Measurements from ENCODE around the gene DSC3. TPM values are rescaled to one million over a fixed set of nuclear protein-coding genes. Genes with fewer than 3 reads are reported as not detected.

Gene DSC3
- total and polyA plus RNA-seq, 2 experiments from 2014 or later: 0.52 to 2.1 TPM

DNA sequence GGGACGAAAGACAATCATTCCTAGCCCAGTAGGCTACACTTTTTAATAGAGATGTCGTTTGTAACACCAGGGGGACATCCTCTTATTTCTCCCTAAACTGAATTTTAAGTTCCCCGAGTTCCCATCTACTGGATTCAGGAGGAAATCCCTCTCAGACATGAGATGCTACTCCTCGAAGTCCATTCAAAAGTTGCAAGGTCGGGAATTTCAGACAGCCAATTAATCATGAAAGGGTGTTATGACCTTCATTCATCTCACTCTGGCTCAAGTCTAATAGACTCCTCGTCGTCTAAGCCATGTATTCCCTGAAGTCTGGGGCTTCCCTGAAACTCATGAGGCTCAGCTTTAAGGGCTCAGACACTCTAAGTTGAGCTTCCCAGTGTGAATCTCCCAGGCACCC is 1.2 kb upstream of the DSC3 start:
- Histone ChIP-seq H3K4me2 (peak overlapping the region; percentile 92), H3K4me3 (peak overlapping the region; percentile 71; the same call in 1 of the 2 replicates), H2AFZ (no peak overlapping the region), H3K9me2 (ENCODE audit: insufficient read depth) (peaks cover 6% of the 10 kb centered on the region; the same call in 1 of the 2 replicates), H3K36me3 (ENCODE audit: insufficient read depth) (no peaks in the 10 kb centered on the region), H3K27me3 (ENCODE audit: insufficient read depth) (peaks cover 74% of the 10 kb centered on the region), H3F3A (replicated peaks; ENCODE audit: low read depth) (peaks cover 6% of the 10 kb centered on the region; the same call in 1 of the 2 replicates), H3K4me1 (ENCODE audit: insufficient read depth) (peaks cover 24% of the 10 kb centered on the region), H4K20me1 (replicated peaks; ENCODE audit: insufficient read depth) (no peaks in the 10 kb centered on the region), H3K79me2 (replicated peaks; ENCODE audit: insufficient read depth) (no peaks in the 10 kb centered on the region), H3K27ac (ENCODE audit: low read depth) (no peak overlapping the region)
- Mint-ChIP-seq H3K27me3 (ENCODE audit: insufficient read depth, low read depth, poor library complexity) (peaks cover 47% of the 10 kb centered on the region), H3K4me3 (peak overlapping the region; percentile 88), H3K4me1 (peaks cover 30% of the 10 kb centered on the region), H3K27ac (no peak overlapping the region), H3K9me3 (no peaks in the 10 kb centered on the region; the same call in 2 of the 3 replicates), H3K36me3 (ENCODE audit: low read depth) (no peaks in the 10 kb centered on the region; the same call in 2 of the 3 replicates)
- no peak for DNase-seq (ENCODE audit: low spot score)
- no peak for ATAC-seq
- no peak for TF ChIP-seq STAT1 (IDR thresholded peaks at IDR 0.05; ENCODE audit: unreplicated experiment)
- TF ChIP-seq ZNF114 (CRISPR knock-in tag; IDR thresholded peaks at IDR 0.05): no peak
- no peak for TF ChIP-seq JUNB (IDR thresholded peaks at IDR 0.05; ENCODE audit: unreplicated experiment)
- TF ChIP-seq, protein P1, sequence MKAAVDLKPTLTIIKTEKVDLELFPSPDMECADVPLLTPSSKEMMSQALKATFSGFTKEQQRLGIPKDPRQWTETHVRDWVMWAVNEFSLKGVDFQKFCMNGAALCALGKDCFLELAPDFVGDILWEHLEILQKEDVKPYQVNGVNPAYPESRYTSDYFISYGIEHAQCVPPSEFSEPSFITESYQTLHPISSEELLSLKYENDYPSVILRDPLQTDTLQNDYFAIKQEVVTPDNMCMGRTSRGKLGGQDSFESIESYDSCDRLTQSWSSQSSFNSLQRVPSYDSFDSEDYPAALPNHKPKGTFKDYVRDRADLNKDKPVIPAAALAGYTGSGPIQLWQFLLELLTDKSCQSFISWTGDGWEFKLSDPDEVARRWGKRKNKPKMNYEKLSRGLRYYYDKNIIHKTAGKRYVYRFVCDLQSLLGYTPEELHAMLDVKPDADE (IDR thresholded peaks at IDR 0.05): no peak
- TF ChIP-seq ZNF331 (CRISPR knock-in tag; IDR thresholded peaks at IDR 0.05; ENCODE audit: low read depth): no peak
- no peak for TF ChIP-seq EZH2 (IDR thresholded peaks at IDR 0.05; ENCODE audit: low read depth, unreplicated experiment)
- TF ChIP-seq, protein P2, sequence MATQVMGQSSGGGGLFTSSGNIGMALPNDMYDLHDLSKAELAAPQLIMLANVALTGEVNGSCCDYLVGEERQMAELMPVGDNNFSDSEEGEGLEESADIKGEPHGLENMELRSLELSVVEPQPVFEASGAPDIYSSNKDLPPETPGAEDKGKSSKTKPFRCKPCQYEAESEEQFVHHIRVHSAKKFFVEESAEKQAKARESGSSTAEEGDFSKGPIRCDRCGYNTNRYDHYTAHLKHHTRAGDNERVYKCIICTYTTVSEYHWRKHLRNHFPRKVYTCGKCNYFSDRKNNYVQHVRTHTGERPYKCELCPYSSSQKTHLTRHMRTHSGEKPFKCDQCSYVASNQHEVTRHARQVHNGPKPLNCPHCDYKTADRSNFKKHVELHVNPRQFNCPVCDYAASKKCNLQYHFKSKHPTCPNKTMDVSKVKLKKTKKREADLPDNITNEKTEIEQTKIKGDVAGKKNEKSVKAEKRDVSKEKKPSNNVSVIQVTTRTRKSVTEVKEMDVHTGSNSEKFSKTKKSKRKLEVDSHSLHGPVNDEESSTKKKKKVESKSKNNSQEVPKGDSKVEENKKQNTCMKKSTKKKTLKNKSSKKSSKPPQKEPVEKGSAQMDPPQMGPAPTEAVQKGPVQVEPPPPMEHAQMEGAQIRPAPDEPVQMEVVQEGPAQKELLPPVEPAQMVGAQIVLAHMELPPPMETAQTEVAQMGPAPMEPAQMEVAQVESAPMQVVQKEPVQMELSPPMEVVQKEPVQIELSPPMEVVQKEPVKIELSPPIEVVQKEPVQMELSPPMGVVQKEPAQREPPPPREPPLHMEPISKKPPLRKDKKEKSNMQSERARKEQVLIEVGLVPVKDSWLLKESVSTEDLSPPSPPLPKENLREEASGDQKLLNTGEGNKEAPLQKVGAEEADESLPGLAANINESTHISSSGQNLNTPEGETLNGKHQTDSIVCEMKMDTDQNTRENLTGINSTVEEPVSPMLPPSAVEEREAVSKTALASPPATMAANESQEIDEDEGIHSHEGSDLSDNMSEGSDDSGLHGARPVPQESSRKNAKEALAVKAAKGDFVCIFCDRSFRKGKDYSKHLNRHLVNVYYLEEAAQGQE (IDR thresholded peaks at IDR 0.05; ENCODE audit: unreplicated experiment): no peak
- no peak for TF ChIP-seq NANOG (IDR thresholded peaks at IDR 0.05; ENCODE audit: borderline replicate concordance)
- TF ChIP-seq, protein P3, sequence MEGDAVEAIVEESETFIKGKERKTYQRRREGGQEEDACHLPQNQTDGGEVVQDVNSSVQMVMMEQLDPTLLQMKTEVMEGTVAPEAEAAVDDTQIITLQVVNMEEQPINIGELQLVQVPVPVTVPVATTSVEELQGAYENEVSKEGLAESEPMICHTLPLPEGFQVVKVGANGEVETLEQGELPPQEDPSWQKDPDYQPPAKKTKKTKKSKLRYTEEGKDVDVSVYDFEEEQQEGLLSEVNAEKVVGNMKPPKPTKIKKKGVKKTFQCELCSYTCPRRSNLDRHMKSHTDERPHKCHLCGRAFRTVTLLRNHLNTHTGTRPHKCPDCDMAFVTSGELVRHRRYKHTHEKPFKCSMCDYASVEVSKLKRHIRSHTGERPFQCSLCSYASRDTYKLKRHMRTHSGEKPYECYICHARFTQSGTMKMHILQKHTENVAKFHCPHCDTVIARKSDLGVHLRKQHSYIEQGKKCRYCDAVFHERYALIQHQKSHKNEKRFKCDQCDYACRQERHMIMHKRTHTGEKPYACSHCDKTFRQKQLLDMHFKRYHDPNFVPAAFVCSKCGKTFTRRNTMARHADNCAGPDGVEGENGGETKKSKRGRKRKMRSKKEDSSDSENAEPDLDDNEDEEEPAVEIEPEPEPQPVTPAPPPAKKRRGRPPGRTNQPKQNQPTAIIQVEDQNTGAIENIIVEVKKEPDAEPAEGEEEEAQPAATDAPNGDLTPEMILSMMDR (conservative IDR thresholded peaks at IDR 0.05; ENCODE audit: low read depth in 2 of 2): no peak
- TF ChIP-seq, protein P4, sequence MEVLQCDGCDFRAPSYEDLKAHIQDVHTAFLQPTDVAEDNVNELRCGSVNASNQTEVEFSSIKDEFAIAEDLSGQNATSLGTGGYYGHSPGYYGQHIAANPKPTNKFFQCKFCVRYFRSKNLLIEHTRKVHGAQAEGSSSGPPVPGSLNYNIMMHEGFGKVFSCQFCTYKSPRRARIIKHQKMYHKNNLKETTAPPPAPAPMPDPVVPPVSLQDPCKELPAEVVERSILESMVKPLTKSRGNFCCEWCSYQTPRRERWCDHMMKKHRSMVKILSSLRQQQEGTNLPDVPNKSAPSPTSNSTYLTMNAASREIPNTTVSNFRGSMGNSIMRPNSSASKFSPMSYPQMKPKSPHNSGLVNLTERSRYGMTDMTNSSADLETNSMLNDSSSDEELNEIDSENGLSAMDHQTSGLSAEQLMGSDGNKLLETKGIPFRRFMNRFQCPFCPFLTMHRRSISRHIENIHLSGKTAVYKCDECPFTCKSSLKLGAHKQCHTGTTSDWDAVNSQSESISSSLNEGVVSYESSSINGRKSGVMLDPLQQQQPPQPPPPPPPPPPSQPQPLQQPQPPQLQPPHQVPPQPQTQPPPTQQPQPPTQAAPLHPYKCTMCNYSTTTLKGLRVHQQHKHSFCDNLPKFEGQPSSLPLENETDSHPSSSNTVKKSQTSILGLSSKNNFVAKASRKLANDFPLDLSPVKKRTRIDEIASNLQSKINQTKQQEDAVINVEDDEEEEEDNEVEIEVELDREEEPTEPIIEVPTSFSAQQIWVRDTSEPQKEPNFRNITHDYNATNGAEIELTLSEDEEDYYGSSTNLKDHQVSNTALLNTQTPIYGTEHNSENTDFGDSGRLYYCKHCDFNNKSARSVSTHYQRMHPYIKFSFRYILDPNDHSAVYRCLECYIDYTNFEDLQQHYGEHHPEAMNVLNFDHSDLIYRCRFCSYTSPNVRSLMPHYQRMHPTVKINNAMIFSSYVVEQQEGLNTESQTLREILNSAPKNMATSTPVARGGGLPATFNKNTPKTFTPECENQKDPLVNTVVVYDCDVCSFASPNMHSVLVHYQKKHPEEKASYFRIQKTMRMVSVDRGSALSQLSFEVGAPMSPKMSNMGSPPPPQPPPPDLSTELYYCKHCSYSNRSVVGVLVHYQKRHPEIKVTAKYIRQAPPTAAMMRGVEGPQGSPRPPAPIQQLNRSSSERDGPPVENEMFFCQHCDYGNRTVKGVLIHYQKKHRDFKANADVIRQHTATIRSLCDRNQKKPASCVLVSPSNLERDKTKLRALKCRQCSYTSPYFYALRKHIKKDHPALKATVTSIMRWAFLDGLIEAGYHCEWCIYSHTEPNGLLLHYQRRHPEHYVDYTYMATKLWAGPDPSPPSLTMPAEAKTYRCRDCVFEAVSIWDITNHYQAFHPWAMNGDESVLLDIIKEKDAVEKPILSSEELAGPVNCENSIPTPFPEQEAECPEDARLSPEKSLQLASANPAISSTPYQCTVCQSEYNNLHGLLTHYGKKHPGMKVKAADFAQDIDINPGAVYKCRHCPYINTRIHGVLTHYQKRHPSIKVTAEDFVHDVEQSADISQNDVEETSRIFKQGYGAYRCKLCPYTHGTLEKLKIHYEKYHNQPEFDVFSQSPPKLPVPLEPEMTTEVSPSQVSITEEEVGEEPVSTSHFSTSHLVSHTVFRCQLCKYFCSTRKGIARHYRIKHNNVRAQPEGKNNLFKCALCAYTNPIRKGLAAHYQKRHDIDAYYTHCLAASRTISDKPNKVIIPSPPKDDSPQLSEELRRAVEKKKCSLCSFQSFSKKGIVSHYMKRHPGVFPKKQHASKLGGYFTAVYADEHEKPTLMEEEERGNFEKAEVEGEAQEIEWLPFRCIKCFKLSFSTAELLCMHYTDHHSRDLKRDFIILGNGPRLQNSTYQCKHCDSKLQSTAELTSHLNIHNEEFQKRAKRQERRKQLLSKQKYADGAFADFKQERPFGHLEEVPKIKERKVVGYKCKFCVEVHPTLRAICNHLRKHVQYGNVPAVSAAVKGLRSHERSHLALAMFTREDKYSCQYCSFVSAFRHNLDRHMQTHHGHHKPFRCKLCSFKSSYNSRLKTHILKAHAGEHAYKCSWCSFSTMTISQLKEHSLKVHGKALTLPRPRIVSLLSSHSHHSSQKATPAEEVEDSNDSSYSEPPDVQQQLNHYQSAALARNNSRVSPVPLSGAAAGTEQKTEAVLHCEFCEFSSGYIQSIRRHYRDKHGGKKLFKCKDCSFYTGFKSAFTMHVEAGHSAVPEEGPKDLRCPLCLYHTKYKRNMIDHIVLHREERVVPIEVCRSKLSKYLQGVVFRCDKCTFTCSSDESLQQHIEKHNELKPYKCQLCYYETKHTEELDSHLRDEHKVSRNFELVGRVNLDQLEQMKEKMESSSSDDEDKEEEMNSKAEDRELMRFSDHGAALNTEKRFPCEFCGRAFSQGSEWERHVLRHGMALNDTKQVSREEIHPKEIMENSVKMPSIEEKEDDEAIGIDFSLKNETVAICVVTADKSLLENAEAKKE (CRISPR knock-in tag; IDR thresholded peaks at IDR 0.05): no peak
- no peak for TF ChIP-seq EZH2phosphoT487 (IDR thresholded peaks at IDR 0.05; ENCODE audit: unreplicated experiment)
- TF ChIP-seq CREB1 (CRISPR knock-in tag; IDR thresholded peaks at IDR 0.05; ENCODE audit: low read depth): no peak
- TF ChIP-seq POLR2AphosphoS5 (IDR thresholded peaks at IDR 0.05; ENCODE audit: low read depth): no peak

Data from GM23338 (cell line).